LNCaP clone FGC (cell line): ENCODE data around the gene SV2C.

Experiments
- DNase-seq: peaks from one replicate; pipeline ENCODE4 v3.0.0-alpha.2; 2011; ENCODE audit warnings: low read depth
- H3K4me3 ChIP-seq: 2 replicates; pipeline ENCODE4 v1.5.1; 2011; ENCODE audit warnings: mild to moderate bottlenecking, low read depth, low read length, control low read depth
- TF ChIP-seq, protein P1 (sequence below): IDR thresholded peaks from 2 replicates; pipeline ENCODE4 v1.5.1; 2012; ENCODE audit warnings: mild to moderate bottlenecking; ENCODE audit not compliant: control insufficient read depth, insufficient read depth; ENCODE audit errors: extremely low read depth

Gene SV2C

GRCh38 chr5:76345582-76345981 lies 262.4 kb downstream of the SV2C start:
- TF ChIP-seq, protein P1, sequence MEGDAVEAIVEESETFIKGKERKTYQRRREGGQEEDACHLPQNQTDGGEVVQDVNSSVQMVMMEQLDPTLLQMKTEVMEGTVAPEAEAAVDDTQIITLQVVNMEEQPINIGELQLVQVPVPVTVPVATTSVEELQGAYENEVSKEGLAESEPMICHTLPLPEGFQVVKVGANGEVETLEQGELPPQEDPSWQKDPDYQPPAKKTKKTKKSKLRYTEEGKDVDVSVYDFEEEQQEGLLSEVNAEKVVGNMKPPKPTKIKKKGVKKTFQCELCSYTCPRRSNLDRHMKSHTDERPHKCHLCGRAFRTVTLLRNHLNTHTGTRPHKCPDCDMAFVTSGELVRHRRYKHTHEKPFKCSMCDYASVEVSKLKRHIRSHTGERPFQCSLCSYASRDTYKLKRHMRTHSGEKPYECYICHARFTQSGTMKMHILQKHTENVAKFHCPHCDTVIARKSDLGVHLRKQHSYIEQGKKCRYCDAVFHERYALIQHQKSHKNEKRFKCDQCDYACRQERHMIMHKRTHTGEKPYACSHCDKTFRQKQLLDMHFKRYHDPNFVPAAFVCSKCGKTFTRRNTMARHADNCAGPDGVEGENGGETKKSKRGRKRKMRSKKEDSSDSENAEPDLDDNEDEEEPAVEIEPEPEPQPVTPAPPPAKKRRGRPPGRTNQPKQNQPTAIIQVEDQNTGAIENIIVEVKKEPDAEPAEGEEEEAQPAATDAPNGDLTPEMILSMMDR: no peak
- DNase-seq: no peak

GRCh38 chr5:76351176-76351575 lies 268.0 kb downstream of the SV2C start:
- H3K4me3 ChIP-seq: no peak overlapping the region
- TF ChIP-seq, protein P1: no peak
- no peak for DNase-seq

More at GRCh38 chr5:76345582-76345981, 262.4 kb downstream of the SV2C start:
- H3K4me3 ChIP-seq: no peak overlapping the region

DNA sequence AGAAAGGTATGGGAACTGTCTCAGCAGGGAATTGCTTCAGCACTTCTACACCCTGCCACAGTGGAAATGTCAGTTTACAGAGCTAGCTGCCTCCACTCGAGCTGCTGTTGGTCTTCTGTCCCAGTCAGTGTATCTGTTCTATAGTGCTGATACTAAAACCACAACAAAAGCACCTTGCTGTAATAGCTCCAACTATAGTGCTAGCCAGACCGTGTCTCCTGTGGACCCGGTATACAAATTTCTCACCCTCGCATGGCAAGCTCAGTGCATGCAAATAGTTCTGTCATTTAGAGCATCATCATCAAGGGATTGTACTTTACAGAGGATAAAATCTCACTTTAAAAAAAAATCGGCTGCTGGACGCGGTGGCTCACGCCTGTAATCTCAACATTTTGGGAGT lies 268.4 kb downstream of the SV2C start:
- no peak overlapping the region for H3K4me3 ChIP-seq
- TF ChIP-seq, protein P1: no peak
- DNase-seq: no peak

DNA sequence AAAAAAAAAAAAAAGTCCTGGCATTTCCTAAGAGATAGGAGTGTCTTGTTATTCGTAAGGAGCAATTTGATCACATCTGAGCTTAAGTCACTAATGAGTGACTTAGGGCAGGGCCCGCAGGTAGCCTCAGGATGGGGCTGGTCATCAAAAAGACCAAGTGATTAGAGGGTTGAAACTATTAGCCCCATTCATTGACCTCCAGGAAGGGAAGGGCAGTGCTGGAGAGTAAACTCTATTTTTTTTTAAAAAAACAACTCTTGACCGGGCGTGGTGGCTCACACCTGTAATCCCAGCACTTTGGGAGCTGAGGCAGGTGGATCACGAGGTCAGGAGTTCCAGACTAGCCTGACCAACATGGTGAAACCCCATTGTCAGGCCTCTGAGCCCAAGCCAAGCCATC lies 273.7 kb downstream of the SV2C start:
- TF ChIP-seq, protein P1: no peak
- no peak for DNase-seq
- no peak overlapping the region for H3K4me3 ChIP-seq

DNA sequence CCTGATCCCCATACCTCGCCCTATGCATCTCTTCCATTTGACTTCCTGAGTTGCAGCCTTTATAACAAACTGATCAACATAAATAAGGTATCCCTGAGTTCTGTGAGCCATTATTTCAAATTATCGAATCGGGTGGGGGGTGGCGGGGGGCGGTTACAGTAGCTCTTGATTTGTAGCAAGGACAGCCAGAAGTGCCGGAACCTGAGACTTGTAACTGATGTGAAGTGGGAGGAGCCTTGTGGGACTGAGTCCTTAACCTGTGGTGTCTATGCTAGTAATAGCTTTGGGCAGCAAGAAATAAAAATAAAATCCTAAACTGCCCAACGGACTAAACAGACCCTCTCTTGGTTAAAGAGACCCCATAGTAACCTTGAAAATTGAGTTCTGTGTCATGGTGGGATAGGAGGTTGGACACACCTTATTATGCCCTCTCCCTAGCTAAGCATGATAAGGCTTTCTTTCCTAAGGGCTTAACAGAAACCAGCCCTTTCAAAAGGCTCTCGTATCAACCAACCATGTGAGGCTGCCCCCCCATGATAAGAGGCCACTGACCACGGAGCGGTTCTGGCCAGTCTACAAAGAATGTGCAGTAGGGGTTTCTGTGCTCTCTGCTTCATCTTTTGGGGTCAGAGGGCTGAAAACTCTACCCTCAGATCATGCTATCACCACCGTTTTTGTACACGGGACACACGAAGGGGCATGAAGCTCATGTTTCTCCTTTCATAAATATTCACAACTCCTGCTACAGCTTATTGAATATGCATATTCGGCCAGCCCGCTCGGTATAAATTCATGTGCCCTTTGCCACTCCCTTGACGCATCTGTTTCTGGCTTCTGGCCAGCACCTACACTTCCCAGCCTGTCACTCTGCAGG lies 280.4 kb downstream of the SV2C start:
- no peak for DNase-seq
- no peak overlapping the region for H3K4me3 ChIP-seq
- TF ChIP-seq, protein P1: no peak

DNA sequence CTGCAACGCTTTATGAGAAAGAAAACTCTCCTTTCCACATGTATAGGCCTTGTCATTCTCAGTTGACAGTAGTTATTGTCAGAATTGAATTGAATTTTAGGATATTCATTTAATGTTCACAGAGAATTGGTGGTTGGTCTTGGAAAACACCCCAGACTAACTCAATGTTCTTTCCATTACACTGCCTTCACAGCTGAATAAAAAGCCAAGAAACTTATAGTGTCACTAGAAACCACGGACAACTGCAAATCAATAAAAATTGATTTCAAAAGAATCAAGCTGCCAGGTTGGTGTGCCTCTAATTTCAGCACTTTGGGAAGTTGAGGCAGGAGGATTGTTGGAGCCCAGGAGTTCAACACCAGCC lies 281.0 kb downstream of the SV2C start:
- no peak for DNase-seq
- no peak overlapping the region for H3K4me3 ChIP-seq
- TF ChIP-seq, protein P1: no peak

- no peak for DNase-seq
- TF ChIP-seq, protein P1: no peak
- no peak overlapping the region for H3K4me3 ChIP-seq
Observed at GRCh38 chr5:76365561-76365960, 282.4 kb downstream of the SV2C start.
